Loucy (cell line): Measurements from ENCODE around the gene SLX9.

ENCODE experiments used
- CTCF ChIP-seq: fragments of 200-600 bp; sonication (generic); conservative IDR thresholded peaks from 2 replicates; pipeline ENCODE4 v1.5.1; 2014; ENCODE audit warnings: mild to moderate bottlenecking, antibody characterized with exemption, low read length
- EZH2phosphoT487 ChIP-seq: fragments of 200-600 bp; IDR thresholded peaks from 2 replicates; pipeline ENCODE4 v1.6.1; 2018; ENCODE audit warnings: antibody characterized with exemption, mild to moderate bottlenecking, moderate library complexity, borderline replicate concordance

DNA sequence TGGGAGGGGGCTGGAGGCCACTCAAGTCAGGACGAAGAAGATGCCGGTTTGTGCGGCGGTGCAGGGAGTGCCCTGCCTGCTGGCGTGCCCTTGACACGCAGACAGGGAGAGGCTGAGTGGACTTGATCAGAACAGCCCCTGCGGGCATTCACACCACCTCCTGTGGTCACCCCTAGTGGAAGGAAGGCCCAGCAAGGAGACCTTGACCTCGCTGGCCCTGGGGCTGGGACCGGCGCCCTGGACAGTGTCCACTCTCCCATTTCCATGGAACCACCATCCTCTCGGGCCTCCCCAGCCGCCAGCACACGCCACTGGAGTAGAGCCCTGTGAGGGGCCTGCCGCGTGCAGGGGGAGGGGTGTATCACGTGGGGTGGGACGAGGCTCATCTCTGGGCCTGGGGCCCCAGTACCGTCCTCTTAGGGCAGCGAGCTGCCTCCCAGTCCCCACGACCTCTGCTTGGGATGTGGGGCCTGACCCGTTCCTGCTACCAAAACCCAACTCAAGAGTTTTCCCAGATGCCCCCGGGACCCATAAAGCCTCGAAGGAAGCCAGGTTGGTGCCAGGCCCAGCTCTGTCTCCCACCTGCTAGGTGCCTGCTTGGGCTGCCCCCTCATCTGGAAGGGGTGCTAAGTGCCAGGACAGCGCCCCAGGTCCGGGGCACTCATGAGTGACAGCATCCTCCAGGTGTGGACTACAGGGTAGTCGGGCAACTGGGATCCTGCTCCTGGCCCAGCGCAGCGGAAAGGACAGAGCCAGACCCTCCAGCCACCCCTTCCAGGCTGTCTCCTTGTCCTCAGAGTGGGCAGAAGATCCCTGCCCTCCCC, 62.8 kb downstream of the SLX9 start:
- TF ChIP-seq CTCF = no peak
- TF ChIP-seq EZH2phosphoT487 = no peak
